Ovary (tissue), 9 donors: ENCODE measurements around the gene WDR7. TPM values are rescaled to one million over a fixed set of nuclear protein-coding genes. Genes with fewer than 3 reads are reported as not detected.

ENCODE experiments used
- DNase-seq, 5 donors: peaks; one replicate each; pipeline ENCODE4 v3.0.0-alpha.2; 2019 to 2020
- H3K27ac ChIP-seq, 2 donors: fragments of 200-600 bp; one replicate each; pipeline versions ENCODE4 v1.5.1 to v1.8.0; 2019 to 2022
- H3K27me3 ChIP-seq: fragments of 200-600 bp; one replicate; pipeline ENCODE4 v1.8.0; 2022
- H3K36me3 ChIP-seq: fragments of 200-600 bp; sonication (generic); one replicate; pipeline ENCODE4 v1.5.1; 2019
- H3K4me1 ChIP-seq: one replicate; pipeline ENCODE4 v1.8.1; 2013; ENCODE audit warnings: mild to moderate bottlenecking, moderate library complexity; ENCODE audit not compliant: insufficient read depth
- H3K4me3 ChIP-seq: fragments of 200-600 bp; sonication (generic); one replicate; pipeline ENCODE4 v1.5.1; 2017
- H3K9me3 ChIP-seq, 2 donors: fragments of 200-600 bp in 1 of 2; sonication (generic) in 1 of 2; one replicate each; pipeline versions ENCODE4 v1.5.1 to v1.8.1; 2013 to 2019; ENCODE audit warnings: mild to moderate bottlenecking in 1 of 2, moderate library complexity in 1 of 2
- EP300 ChIP-seq: sonication (generic); formaldehyde crosslinking; IDR thresholded peaks from one replicate; pipeline ENCODE4 v1.6.1; 2017; ENCODE audit warnings: antibody characterized with exemption
- POLR2A ChIP-seq: fragments of 450-650 bp; IDR thresholded peaks from one replicate; pipeline ENCODE4 v1.6.1; 2017; ENCODE audit warnings: antibody characterized with exemption, mild to moderate bottlenecking, moderate library complexity
- WGBS, 3 donors: extraction: QIAGEN DNeasy Blood & Tissue Kit in 1 of 3; methylation state at CpG; one replicate each; pipeline versions ENCODE4 v1.1.5 to v1.1.7; 2013 to 2017; 5-methylcytosine and 5-hydroxymethylcytosine counted together
- intact Hi-C, 4 donors: fragments of 100-400 bp; cut with DNase I; formaldehyde crosslinking; loops; one replicate each; pipeline versions ENCODE4 v1.11.0 to v1.15.1; 2022 to 2023
- polyA plus RNA-seq, 2 donors: library from polyadenylated mRNA; stranded (reverse); fragments of 200-250 nt in 1 of 2; fragments of 350-450 nt in 1 of 2; fragmentation: Illumina TruSeq in 1 of 2; extraction: RNeasy Lipid Tissue Mini Kit (QIAGEN cat#74804) in 1 of 2; gene quantifications; one replicate each; pipeline ENCODE4 v1.2.3, GENCODE V29; 2013 to 2014
- total RNA-seq, 7 donors: library from RNA; depleted of rRNA in 2 of 7; stranded (reverse); fragments of >200 nt in 2 of 7; fragmentation: NEBNext Ultra II Directional in 3 of 7; extraction: Animal tissue kit (Norgen Biotek cat#: 25700) in 3 of 7; gene quantifications; one replicate each; pipeline versions ENCODE4 v1.1.0 to v1.2.4, GENCODE V29; 2016 to 2023
- TF ChIP-seq, protein P1 (sequence below), 3 donors: fragments of 450-650 bp in 2 of 3; fragments of 200-600 bp in 1 of 3; IDR thresholded peaks; one replicate each; pipeline versions ENCODE4 v1.5.1 to v1.8.0; 2016 to 2022; ENCODE audit warnings: antibody characterized with exemption in 3 of 3, mild to moderate bottlenecking in 1 of 3
- donor health status: DM: no; HTN: no; CAD: no; lungs with moderate emphysema.
- donor health status: DM: no; HTN: no; CAD: no.
- donor health status: Bipolar disorder and iron deficiency.
- donor health status: DM: yes; HTN: yes; CAD: no.
- donor health status: DM: no; HTN: no; CAD: no.
- donor health status: DM: yes; HTN: yes; CAD: no.

WDR7 gene
- total and polyA plus RNA-seq, 9 donors = 4.8 to 29.1 (median 24.7) TPM

DNA sequence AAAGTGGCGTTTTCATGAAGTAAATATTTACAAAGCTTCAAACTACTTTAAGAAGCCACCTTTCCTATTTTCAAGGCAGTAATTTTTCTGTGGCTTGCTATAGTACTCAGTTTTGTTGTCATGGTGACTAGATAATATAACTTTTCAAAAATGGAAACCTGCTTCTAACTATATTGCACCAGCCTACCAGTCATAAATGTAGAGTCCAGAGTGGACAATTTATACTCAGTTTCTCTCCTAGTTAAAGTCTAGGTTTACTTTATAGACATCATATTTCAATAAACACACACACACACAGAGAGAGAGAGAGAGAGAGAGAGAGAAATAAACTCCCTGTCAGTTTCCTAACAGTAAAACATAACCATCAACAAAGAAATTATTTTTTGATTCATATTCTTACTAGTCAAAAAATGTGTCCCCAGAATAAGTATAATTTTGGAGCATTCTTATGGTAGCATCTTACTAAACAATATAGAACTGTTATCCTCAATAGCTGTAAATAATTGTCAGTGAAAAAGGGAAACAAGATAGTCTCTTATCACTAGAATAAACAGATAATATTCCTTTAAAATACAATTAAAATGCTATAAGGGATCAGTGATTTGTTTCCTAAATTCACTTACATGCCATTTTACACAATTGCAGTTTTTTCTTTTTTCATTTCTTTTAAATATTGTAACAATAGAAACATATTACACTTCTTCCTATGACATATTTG, 332.3 kb downstream of the WDR7 start:
- H3K9me3 ChIP-seq = no peaks in the 10 kb centered on the region
- H3K27ac ChIP-seq = no peak overlapping the region
- intact Hi-C loops = no loop called here
- TF ChIP-seq EP300 (no peak), POLR2A (no peak)
- TF ChIP-seq, protein P1, sequence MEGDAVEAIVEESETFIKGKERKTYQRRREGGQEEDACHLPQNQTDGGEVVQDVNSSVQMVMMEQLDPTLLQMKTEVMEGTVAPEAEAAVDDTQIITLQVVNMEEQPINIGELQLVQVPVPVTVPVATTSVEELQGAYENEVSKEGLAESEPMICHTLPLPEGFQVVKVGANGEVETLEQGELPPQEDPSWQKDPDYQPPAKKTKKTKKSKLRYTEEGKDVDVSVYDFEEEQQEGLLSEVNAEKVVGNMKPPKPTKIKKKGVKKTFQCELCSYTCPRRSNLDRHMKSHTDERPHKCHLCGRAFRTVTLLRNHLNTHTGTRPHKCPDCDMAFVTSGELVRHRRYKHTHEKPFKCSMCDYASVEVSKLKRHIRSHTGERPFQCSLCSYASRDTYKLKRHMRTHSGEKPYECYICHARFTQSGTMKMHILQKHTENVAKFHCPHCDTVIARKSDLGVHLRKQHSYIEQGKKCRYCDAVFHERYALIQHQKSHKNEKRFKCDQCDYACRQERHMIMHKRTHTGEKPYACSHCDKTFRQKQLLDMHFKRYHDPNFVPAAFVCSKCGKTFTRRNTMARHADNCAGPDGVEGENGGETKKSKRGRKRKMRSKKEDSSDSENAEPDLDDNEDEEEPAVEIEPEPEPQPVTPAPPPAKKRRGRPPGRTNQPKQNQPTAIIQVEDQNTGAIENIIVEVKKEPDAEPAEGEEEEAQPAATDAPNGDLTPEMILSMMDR (IDR thresholded peaks at IDR 0.05) = no peak
- H3K36me3 ChIP-seq = no peaks in the 10 kb centered on the region
- 52 to 70% (median 54%) methylated on average over 1 of the region's 1 CpG for WGBS, 3 donors
- H3K4me3 ChIP-seq = no peak overlapping the region
- no peaks in the 10 kb centered on the region for H3K27me3 ChIP-seq
- no peak for DNase-seq
- H3K4me1 ChIP-seq = no peaks in the 10 kb centered on the region

DNA sequence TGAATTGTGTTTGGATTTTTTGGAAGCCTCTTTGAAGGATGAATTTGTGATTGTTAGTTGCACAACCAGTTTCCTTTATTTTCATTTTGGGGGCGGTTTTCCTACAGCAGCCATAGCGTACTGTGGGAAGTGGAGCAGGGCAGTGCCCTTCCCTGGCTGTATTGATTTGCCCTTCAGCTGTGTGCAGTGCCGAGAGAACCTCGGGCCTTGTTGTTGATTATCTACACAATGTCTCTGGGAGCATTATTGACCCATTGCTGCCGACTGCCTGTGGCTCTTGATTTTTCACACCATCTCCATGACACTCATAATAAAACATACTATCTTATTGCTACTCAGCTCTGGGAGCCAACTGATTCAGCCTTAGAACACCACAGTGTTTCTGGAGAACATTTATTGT, 333.6 kb downstream of the WDR7 start:
- H3K27ac ChIP-seq = no peak overlapping the region
- H3K9me3 ChIP-seq = no peaks in the 10 kb centered on the region
- H3K27me3 ChIP-seq = no peaks in the 10 kb centered on the region
- TF ChIP-seq, protein P1 (IDR thresholded peaks at IDR 0.05) = no peak
- no peak for TF ChIP-seq POLR2A
- TF ChIP-seq EP300 = no peak
- no peak overlapping the region for H3K4me3 ChIP-seq
- no peak for DNase-seq
- H3K36me3 ChIP-seq = no peaks in the 10 kb centered on the region
- H3K4me1 ChIP-seq = no peaks in the 10 kb centered on the region
- 72 to 91% (median 83%) methylated on average over 5 of the region's 5 CpGs for WGBS, 3 donors
- intact Hi-C loops = no loop called here

DNA sequence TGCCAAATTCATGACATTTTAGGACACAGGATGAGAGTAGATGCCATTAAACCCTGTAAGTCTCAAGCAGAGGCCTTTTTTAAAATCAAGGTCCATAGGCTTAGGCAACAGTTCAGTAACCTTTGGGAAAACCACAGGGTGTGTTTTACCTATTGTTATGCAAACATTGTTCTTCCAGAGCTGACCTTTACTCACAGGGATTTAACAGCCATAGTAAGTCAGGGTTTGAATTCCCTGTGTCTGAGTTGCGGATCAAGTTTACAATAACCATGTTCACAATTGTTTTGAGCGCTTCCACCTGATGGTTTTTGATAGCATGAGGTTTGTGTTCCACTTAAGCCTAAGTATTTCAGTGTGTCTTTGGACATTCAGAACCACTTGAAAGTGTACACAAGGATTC, 335.7 kb downstream of the WDR7 start:
- DNase-seq = no peak
- no peaks in the 10 kb centered on the region for H3K36me3 ChIP-seq
- WGBS, 3 donors = 92 to 99% (median 97%) methylated on average over 2 of the region's 2 CpGs
- no peaks in the 10 kb centered on the region for H3K27me3 ChIP-seq
- H3K4me3 ChIP-seq = no peak overlapping the region
- H3K27ac ChIP-seq = no peak overlapping the region
- no peaks in the 10 kb centered on the region for H3K9me3 ChIP-seq
- TF ChIP-seq EP300 (no peak), POLR2A (no peak)
- TF ChIP-seq, protein P1 (IDR thresholded peaks at IDR 0.05) = no peak
- no peaks in the 10 kb centered on the region for H3K4me1 ChIP-seq
- intact Hi-C loops = no loop called here

DNA sequence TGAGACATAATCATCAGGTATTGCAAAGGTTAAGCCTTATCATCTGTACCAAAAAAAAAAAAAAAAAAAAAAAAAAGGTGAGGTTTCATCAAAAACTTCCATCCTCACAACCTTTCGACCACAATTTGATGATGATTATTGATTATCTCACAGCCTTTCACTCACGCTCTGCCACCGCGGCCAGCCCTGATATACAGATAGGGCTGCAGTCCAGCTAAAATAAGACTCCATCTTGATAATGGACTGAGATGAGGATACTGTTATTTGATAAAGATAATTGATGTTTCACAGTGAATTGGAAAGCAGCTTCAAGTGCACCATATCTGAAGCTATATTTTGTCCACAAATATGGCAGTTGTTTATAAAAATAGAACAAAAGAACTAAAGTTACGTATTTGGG, 336.1 kb downstream of the WDR7 start:
- intact Hi-C loops = no loop called here

More for the DNA sequence above, 336.1 kb downstream of the WDR7 start:
- DNase-seq = no peak
- Histone ChIP-seq H3K9me3 (no peaks in the 10 kb centered on the region), H3K27me3 (no peaks in the 10 kb centered on the region), H3K36me3 (no peaks in the 10 kb centered on the region), H3K4me3 (no peak overlapping the region), H3K4me1 (no peaks in the 10 kb centered on the region), H3K27ac (no peak overlapping the region)
- WGBS, 3 donors = 93 to 95% (median 94%) methylated on average over 5 of the region's 5 CpGs
- no peak for TF ChIP-seq POLR2A
- no peak for TF ChIP-seq EP300
- TF ChIP-seq, protein P1 (IDR thresholded peaks at IDR 0.05) = no peak
